ENCODE measurements around the gene KRTAP12-2.
"Not testable (repeated sequence)": the region's sequence is repeated elsewhere in the genome, so short reads cannot be mapped to it uniquely, and the experiment has no call there.

DNA sequence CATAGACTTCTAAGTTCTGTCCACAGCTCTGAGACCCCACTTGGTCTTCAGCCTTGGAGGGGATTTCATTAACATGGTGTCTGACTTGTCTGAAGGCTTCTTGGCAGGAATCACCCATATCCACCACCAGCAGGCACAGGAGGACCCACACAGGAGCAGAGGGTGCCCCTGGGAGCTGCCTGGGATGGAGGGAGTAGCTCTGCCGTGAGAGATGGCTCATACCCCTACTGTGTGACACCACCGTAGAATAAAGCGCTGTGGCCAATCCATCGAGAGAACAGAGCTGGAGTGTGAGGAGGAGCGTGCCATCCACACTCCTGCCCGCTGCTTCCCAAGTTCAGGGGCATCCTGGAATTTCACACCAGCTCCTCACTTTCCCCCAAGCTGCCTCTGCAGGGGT lies 18.3 kb upstream of the KRTAP12-2 start:
- TF ChIP-seq, protein P1, sequence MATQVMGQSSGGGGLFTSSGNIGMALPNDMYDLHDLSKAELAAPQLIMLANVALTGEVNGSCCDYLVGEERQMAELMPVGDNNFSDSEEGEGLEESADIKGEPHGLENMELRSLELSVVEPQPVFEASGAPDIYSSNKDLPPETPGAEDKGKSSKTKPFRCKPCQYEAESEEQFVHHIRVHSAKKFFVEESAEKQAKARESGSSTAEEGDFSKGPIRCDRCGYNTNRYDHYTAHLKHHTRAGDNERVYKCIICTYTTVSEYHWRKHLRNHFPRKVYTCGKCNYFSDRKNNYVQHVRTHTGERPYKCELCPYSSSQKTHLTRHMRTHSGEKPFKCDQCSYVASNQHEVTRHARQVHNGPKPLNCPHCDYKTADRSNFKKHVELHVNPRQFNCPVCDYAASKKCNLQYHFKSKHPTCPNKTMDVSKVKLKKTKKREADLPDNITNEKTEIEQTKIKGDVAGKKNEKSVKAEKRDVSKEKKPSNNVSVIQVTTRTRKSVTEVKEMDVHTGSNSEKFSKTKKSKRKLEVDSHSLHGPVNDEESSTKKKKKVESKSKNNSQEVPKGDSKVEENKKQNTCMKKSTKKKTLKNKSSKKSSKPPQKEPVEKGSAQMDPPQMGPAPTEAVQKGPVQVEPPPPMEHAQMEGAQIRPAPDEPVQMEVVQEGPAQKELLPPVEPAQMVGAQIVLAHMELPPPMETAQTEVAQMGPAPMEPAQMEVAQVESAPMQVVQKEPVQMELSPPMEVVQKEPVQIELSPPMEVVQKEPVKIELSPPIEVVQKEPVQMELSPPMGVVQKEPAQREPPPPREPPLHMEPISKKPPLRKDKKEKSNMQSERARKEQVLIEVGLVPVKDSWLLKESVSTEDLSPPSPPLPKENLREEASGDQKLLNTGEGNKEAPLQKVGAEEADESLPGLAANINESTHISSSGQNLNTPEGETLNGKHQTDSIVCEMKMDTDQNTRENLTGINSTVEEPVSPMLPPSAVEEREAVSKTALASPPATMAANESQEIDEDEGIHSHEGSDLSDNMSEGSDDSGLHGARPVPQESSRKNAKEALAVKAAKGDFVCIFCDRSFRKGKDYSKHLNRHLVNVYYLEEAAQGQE (IDR thresholded peaks at IDR 0.05) = not testable (repeated sequence)
- TF ChIP-seq, protein P2, sequence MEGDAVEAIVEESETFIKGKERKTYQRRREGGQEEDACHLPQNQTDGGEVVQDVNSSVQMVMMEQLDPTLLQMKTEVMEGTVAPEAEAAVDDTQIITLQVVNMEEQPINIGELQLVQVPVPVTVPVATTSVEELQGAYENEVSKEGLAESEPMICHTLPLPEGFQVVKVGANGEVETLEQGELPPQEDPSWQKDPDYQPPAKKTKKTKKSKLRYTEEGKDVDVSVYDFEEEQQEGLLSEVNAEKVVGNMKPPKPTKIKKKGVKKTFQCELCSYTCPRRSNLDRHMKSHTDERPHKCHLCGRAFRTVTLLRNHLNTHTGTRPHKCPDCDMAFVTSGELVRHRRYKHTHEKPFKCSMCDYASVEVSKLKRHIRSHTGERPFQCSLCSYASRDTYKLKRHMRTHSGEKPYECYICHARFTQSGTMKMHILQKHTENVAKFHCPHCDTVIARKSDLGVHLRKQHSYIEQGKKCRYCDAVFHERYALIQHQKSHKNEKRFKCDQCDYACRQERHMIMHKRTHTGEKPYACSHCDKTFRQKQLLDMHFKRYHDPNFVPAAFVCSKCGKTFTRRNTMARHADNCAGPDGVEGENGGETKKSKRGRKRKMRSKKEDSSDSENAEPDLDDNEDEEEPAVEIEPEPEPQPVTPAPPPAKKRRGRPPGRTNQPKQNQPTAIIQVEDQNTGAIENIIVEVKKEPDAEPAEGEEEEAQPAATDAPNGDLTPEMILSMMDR (IDR thresholded peaks at IDR 0.05; ENCODE audit: low read depth, low read length, missing input control) = not testable (repeated sequence)
- TF ChIP-seq TAF1 (conservative IDR thresholded peaks at IDR 0.05); RAD21 (IDR thresholded peaks at IDR 0.05); YY1 (IDR thresholded peaks at IDR 0.05); FOXA1 (IDR thresholded peaks at IDR 0.05); GABPA (IDR thresholded peaks at IDR 0.05 in 1 of 2, conservative IDR thresholded peaks at IDR 0.05 in 1 of 2); HNF4G (IDR thresholded peaks at IDR 0.05); EGR1 (IDR thresholded peaks at IDR 0.05; ENCODE audit: low read depth in 2 of 2); SP1 (IDR thresholded peaks at IDR 0.05); HNF4A (conservative IDR thresholded peaks at IDR 0.05): not testable (repeated sequence)
- TF ChIP-seq, protein P3, sequence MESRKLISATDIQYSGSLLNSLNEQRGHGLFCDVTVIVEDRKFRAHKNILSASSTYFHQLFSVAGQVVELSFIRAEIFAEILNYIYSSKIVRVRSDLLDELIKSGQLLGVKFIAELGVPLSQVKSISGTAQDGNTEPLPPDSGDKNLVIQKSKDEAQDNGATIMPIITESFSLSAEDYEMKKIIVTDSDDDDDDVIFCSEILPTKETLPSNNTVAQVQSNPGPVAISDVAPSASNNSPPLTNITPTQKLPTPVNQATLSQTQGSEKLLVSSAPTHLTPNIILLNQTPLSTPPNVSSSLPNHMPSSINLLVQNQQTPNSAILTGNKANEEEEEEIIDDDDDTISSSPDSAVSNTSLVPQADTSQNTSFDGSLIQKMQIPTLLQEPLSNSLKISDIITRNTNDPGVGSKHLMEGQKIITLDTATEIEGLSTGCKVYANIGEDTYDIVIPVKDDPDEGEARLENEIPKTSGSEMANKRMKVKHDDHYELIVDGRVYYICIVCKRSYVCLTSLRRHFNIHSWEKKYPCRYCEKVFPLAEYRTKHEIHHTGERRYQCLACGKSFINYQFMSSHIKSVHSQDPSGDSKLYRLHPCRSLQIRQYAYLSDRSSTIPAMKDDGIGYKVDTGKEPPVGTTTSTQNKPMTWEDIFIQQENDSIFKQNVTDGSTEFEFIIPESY (IDR thresholded peaks at IDR 0.05) = not testable (repeated sequence)
- TF ChIP-seq, protein P4, sequence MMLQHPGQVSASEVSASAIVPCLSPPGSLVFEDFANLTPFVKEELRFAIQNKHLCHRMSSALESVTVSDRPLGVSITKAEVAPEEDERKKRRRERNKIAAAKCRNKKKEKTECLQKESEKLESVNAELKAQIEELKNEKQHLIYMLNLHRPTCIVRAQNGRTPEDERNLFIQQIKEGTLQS (IDR thresholded peaks at IDR 0.05) = not testable (repeated sequence)
- TF ChIP-seq, protein P5, sequence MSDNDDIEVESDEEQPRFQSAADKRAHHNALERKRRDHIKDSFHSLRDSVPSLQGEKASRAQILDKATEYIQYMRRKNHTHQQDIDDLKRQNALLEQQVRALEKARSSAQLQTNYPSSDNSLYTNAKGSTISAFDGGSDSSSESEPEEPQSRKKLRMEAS (IDR thresholded peaks at IDR 0.05) = not testable (repeated sequence)

Data from liver (tissue), 3 donors.